HG03175 (cell line): ENCODE data around the gene PSMD11.
"Not testable (repeated sequence)": the region's sequence is repeated elsewhere in the genome, so short reads cannot be mapped to it uniquely, and the experiment has no call there.

ENCODE experiments used
- ATAC-seq: cut with Tn5 transposase; IDR thresholded peaks from one replicate; pipeline ENCODE4 v1.9.1; 2021; ENCODE audit warnings: mild to moderate bottlenecking, moderate library complexity; ENCODE audit not compliant: unreplicated experiment

The PSMD11 gene

GRCh38 chr17:32444301-32445073, at the start of gene PSMD11:
Gene PSMD11 (plus strand): TSS chr17:32444510. CDS start chr17:32444524, 14 bp downstream.
- ATAC-seq: peak; percentile 92

GRCh38 chr17:32396343-32396742, 48.0 kb upstream of the PSMD11 start:
- no peak for ATAC-seq

DNA sequence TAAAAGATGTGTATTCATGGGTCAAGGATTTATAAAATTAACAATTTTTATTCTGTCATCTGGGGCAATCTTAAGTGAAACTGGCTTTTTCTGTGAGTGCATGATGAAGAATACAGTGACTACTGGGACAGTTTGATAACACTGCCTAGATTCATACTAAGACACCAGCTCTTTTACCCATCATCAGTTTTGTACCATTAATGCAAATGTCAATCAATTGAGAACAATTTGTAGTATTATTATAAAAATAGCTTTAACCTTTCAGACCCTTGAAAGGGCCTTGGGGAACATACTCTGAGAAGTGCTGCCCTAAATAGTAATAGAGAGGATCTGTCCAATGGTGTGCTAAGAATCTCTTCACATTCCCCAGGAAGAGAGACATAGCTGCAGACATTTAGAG, 45.4 kb upstream of the PSMD11 start:
- no peak for ATAC-seq

DNA sequence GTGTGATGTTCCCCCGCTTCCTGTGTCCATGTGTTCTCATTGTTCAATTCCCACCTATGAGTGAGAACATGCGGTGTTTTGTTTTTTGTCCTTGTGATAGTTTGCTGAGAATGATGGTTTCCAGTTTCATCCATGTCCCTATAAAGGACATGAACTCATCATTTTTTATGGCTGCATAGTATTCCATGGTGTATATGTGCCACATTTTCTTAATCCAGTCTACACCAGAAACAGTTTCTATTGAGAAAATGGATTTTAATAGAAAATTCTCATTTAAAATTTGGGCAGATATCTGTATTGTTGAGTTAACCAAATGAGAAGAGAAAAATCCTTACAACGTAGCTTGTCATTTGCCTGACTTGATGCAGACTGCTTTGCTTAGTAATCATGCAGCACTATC, 34.2 kb upstream of the PSMD11 start:
- not testable (repeated sequence) for ATAC-seq

DNA sequence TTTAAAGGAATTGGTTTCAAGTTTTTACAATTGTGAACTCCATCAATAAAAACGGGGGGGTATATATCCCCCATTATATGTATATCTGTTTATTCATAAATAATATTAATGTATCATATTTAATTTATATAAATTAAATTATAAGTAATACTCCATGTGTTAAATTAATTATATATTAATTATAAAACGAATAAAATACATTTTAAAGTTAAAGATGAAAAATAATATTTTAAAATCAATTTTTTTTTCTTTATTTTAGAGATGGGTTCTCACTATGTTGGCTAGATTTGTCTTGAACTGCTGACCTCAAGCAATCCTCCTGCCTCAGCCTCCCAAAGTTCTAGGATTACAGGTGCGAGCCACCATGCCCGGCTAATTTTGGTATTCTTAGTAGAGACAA, 17.4 kb upstream of the PSMD11 start:
- ATAC-seq: no peak

- ATAC-seq: no peak
Measured at GRCh38 chr17:32429598-32429997, 14.7 kb upstream of the PSMD11 start.

- no peak for ATAC-seq
Measured at GRCh38 chr17:32440722-32441121, 3.6 kb upstream of the PSMD11 start.

DNA sequence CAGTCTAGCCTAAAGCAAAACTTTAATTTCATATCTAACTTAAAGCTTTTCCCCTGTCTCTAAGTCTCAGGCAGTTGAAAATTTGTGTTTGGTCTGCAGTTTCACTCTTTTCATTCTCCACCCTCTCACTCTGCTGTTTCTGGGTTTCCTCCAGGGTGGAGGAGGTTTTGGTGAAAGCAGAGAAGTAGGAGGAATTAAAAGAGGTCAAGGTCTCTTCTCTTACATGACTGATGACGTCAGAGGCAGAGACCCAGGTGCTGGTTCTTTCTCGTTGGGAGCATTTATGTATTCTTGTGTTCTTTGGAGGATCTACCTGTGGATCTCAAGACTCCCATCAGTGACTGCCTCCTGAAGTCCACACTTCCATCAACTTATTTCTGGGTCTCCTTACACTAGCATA, 2.4 kb upstream of the PSMD11 start:
- no peak for ATAC-seq

GRCh38 chr17:32443827-32444300, 446 bp upstream of the PSMD11 start:
- peak; percentile 2 for ATAC-seq

DNA sequence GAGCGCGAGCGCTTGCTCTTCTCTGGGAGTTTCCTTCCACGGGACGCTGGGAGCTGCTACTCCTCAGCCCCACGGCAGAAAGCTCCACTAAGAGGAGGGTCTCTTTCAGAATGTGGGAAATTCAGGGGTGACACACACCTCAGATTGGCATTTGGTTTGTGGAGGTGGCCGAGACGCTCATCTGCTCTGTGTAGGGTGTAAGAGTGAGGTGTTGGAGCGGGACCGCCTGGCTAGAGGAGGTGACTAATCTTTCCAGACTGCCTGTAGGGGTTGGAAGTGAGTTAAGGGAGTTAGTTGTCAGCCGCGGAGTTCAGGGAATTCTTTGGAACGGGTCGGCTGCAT, 735 bp downstream of the PSMD11 start:
- ATAC-seq: peak; percentile 15

DNA sequence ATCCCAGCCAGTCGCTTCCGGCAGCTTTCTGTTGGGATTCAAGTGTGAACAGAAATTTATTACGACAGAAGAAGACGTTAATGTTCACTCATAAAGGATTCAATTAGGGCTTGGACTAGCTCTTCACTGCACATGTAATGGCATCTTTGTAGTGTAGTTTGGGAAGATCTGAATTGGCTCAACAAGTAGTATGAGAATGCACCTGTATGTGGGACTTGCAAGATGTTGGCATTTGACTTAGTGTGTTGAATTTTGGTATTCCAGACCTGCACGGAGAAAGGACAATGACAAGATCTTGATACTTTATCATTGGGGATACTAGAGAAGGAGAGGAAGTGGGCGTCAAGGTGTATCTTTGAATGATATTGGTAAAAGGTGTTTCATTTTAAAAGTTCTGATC, 1.2 kb downstream of the PSMD11 start:
- ATAC-seq: no peak

- no peak for ATAC-seq
Measured at GRCh38 chr17:32445971-32446370, 1.7 kb downstream of the PSMD11 start.

GRCh38 chr17:32446949-32447348, 2.6 kb downstream of the PSMD11 start:
- ATAC-seq: no peak

GRCh38 chr17:32449963-32450362, 5.7 kb downstream of the PSMD11 start:
- no peak for ATAC-seq

GRCh38 chr17:32450379-32450778, 6.1 kb downstream of the PSMD11 start:
- ATAC-seq: not testable (repeated sequence)

DNA sequence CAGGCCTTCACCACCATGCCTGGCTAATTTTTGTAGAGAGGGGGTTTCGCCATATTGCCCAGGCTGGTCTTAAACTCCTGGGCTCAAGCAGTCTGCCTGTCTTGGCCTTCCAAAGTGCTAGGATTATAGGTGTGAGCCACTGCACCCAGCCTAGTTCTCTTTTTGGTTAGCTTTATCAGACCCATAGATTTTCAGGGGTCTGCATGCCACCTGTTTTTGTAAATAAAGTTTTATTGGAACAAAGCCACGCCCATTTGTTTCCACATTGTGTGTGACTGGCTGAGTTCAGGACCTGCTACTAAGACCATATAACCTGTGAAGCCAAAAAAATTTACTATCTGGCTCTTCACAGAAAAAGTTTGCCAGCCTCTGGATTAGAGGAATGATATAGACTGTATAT, 7.6 kb downstream of the PSMD11 start:
- no peak for ATAC-seq

DNA sequence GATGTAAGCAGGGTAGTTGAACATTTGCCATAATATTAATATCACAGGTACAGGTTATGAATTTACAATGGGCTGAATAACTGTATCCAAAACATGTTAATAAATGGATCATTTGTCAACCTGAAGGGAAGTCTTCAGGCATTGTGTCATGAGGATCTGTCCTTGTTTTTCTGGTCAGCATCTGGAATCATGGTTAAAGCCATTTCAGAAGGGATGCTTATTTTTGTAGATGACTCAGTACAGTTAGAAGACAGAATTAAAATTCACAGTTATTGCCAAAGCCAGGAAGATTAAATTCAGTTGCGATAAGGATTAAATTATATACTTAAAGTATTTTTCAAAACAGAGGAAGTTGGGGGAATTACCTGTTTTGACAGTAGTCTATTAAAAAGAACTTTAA, 8.0 kb downstream of the PSMD11 start:
- ATAC-seq: no peak

DNA sequence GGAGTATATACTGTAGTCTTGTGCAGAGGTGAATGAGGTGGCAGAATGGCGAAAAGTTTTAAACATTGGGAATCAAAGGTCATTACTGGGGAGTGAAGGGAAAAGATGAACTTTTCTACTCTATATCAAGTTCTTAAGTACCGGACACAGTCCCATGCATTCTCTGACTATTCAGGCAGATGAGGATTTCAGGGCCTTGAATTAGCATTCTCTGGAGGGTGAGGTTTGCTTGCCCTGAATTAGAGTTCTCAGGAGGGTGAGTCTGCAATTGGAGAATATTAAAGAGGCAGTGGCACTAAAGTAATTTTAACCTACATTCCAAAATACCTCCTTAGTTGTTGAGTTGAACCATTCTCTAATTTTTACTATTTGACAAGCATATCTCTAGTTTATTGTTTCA, 9.1 kb downstream of the PSMD11 start:
- no peak for ATAC-seq

GRCh38 chr17:32458371-32458770, 14.1 kb downstream of the PSMD11 start:
- no peak for ATAC-seq

DNA sequence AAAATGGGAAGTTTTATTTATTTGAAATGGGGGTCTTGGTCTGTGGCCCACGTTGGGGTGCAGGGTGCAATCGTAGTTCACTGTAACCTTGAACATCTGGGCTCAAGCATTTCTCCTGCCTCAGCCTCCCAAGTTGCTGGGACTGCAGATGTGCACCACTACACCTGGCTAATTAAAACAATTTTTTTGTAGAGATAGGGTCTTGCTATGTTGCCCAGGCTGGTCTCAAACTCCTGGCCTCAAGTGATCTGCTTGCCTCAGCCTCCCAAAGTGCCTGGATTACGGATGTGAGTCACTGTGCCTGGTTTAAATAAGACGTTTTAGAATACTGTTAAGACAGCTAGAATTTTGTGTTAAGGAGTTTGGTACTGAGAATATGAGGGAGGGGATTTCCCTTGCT, 15.7 kb downstream of the PSMD11 start:
- ATAC-seq: no peak

DNA sequence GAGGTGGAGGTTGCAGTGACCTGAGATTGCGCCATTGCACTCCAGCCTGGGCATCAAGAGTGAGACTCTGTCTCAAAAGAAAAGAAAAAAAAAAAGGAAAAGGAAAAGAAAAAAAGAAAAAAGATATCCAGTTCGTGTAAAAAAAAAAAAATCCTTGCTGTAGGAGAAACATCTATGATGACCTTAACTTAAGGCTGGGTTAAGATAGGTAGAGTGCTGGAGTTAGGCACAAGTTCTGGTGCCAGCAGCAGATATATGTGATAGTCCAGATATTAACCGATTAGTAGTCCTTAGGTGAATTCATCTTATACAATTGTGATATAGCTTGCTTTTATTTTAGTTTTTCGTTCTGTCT, 17.2 kb downstream of the PSMD11 start:
- ATAC-seq: no peak

GRCh38 chr17:32461853-32462617, 17.7 kb downstream of the PSMD11 start:
- no peak for ATAC-seq
